Embryonic facial prominence (tissue), 1 donor: ENCODE results near the gene APOA5.
"Not testable (repeated sequence)": the region's sequence is repeated elsewhere in the genome, so short reads cannot be mapped to it uniquely, and the experiment has no call there.

Source experiments
- DNase-seq: peaks from one replicate; pipeline ENCODE4 v3.0.0-alpha.2; 2016; ENCODE audit errors: extremely low spot score

APOA5 gene

GRCh38 chr11:116774661-116775060 lies 17.0 kb downstream of the APOA5 start:
- DNase-seq, result no peak

GRCh38 chr11:116773203-116774097 lies 18.2 kb downstream of the APOA5 start:
- DNase-seq, result no peak

- peak; percentile 66 for DNase-seq
Measured at GRCh38 chr11:116772443-116773202, 19.1 kb downstream of the APOA5 start, which contains the start of gene BUD13. Gene BUD13, minus strand, starts transcription at chr11:116772987. Its CDS starts 23 bp downstream, at chr11:116772964.

- no peak for DNase-seq
Measured at GRCh38 chr11:116771935-116772334, 19.7 kb downstream of the APOA5 start.

- no peak for DNase-seq
Measured at GRCh38 chr11:116762132-116762531, 29.5 kb downstream of the APOA5 start.

GRCh38 chr11:116756044-116756443 lies 35.6 kb downstream of the APOA5 start:
- not testable (repeated sequence) for DNase-seq

- DNase-seq, result no peak
Measured at GRCh38 chr11:116750070-116750718, 41.5 kb downstream of the APOA5 start.

- DNase-seq, result no peak
Measured at GRCh38 chr11:116742104-116742503, 49.6 kb downstream of the APOA5 start.

GRCh38 chr11:116740741-116741140 lies 50.9 kb downstream of the APOA5 start:
- DNase-seq, result no peak
